ENCODE data around the gene MAP2K5.

The MAP2K5 gene

GRCh38 chr15:67559576-67559975 lies 17.1 kb downstream of the MAP2K5 start:
- no peak for DNase-seq (ENCODE audit: low read depth in 2 of 2)

- no peak for DNase-seq (ENCODE audit: low read depth in 2 of 2)
These were observed 17.8 kb downstream of the MAP2K5 start for GRCh38 chr15:67560320-67560719.

- DNase-seq (ENCODE audit: low read depth in 2 of 2), result no peak
These were observed 20.6 kb downstream of the MAP2K5 start for GRCh38 chr15:67563092-67563491.

GRCh38 chr15:67564021-67564967 lies 21.8 kb downstream of the MAP2K5 start:
- no peak for DNase-seq (ENCODE audit: low read depth in 2 of 2)

GRCh38 chr15:67564968-67565345 lies 22.5 kb downstream of the MAP2K5 start:
- no peak for DNase-seq (ENCODE audit: low read depth in 2 of 2)

GRCh38 chr15:67569668-67570067 lies 27.2 kb downstream of the MAP2K5 start:
- DNase-seq (ENCODE audit: low read depth in 2 of 2), result no peak

GRCh38 chr15:67570875-67571647 lies 28.6 kb downstream of the MAP2K5 start:
- no peak for DNase-seq (ENCODE audit: low read depth in 2 of 2)

- DNase-seq (ENCODE audit: low read depth in 2 of 2), result no peak
These were observed 29.3 kb downstream of the MAP2K5 start for GRCh38 chr15:67571648-67572415.

- DNase-seq (ENCODE audit: low read depth in 2 of 2), result no peak
These were observed 30.7 kb downstream of the MAP2K5 start for GRCh38 chr15:67573194-67573593.

- no peak for DNase-seq (ENCODE audit: low read depth in 2 of 2)
These were observed 32.6 kb downstream of the MAP2K5 start for GRCh38 chr15:67575039-67575502.

GRCh38 chr15:67578020-67578600 lies 35.6 kb downstream of the MAP2K5 start:
- DNase-seq (ENCODE audit: low read depth in 2 of 2), result no peak

GRCh38 chr15:67579164-67579563 lies 36.7 kb downstream of the MAP2K5 start:
- DNase-seq (ENCODE audit: low read depth in 2 of 2), result no peak

- no peak for DNase-seq (ENCODE audit: low read depth in 2 of 2)
These were observed 37.5 kb downstream of the MAP2K5 start for GRCh38 chr15:67579967-67580366.

- DNase-seq (ENCODE audit: low read depth in 2 of 2), result no peak
These were observed 41.7 kb downstream of the MAP2K5 start for GRCh38 chr15:67584157-67584556.

- DNase-seq (ENCODE audit: low read depth in 2 of 2), result no peak
These were observed 43.2 kb downstream of the MAP2K5 start for GRCh38 chr15:67585681-67586080.

- DNase-seq (ENCODE audit: low read depth in 2 of 2), result no peak
These were observed 44.8 kb downstream of the MAP2K5 start for GRCh38 chr15:67587331-67587730.

- no peak for DNase-seq (ENCODE audit: low read depth in 2 of 2)
These were observed 45.3 kb downstream of the MAP2K5 start for GRCh38 chr15:67587754-67588153.

GRCh38 chr15:67590191-67590590 lies 47.7 kb downstream of the MAP2K5 start:
- no peak for DNase-seq (ENCODE audit: low read depth in 2 of 2)

GRCh38 chr15:67592245-67592644 lies 49.7 kb downstream of the MAP2K5 start:
- DNase-seq (ENCODE audit: low read depth in 2 of 2), result no peak

GRCh38 chr15:67593562-67593961 lies 51.1 kb downstream of the MAP2K5 start:
- DNase-seq (ENCODE audit: low read depth in 2 of 2), result no peak

GRCh38 chr15:67594770-67595169 lies 52.3 kb downstream of the MAP2K5 start:
- DNase-seq (ENCODE audit: low read depth in 2 of 2), result no peak

GRCh38 chr15:67595572-67595971 lies 53.1 kb downstream of the MAP2K5 start:
- DNase-seq (ENCODE audit: low read depth in 2 of 2), result no peak
